Testis (tissue), 2 donors: Measurements from ENCODE around the gene DEDD.

Experiments
- CTCF ChIP-seq, 3 experiments: fragments of 450-650 bp in 2 of 3; fragments of 200-600 bp in 1 of 3; sonication (generic) in 1 of 3; IDR thresholded peaks; one replicate each; pipeline ENCODE4 v1.5.1; 2016 to 2019; ENCODE audit warnings: antibody characterized with exemption in 3 of 3, mild to moderate bottlenecking in 2 of 3, moderate library complexity in 1 of 3
- POLR2A ChIP-seq: fragments of 450-650 bp; IDR thresholded peaks from one replicate; pipeline ENCODE4 v1.6.1; 2017; ENCODE audit warnings: antibody characterized with exemption, mild to moderate bottlenecking, moderate library complexity

GRCh38 chr1:161083748-161084596 is 48.5 kb downstream of the DEDD start:
- TF ChIP-seq POLR2A: no peak
- TF ChIP-seq CTCF (IDR thresholded peaks at IDR 0.05): no peak
